ENCODE results near the gene SLC13A5. TPM values are rescaled to one million over a fixed set of nuclear protein-coding genes. Genes with fewer than 3 reads are reported as not detected.
"Not testable (repeated sequence)": the region's sequence is repeated elsewhere in the genome, so short reads cannot be mapped to it uniquely, and the experiment has no call there.

The SLC13A5 gene
- not detected for total RNA-seq

DNA sequence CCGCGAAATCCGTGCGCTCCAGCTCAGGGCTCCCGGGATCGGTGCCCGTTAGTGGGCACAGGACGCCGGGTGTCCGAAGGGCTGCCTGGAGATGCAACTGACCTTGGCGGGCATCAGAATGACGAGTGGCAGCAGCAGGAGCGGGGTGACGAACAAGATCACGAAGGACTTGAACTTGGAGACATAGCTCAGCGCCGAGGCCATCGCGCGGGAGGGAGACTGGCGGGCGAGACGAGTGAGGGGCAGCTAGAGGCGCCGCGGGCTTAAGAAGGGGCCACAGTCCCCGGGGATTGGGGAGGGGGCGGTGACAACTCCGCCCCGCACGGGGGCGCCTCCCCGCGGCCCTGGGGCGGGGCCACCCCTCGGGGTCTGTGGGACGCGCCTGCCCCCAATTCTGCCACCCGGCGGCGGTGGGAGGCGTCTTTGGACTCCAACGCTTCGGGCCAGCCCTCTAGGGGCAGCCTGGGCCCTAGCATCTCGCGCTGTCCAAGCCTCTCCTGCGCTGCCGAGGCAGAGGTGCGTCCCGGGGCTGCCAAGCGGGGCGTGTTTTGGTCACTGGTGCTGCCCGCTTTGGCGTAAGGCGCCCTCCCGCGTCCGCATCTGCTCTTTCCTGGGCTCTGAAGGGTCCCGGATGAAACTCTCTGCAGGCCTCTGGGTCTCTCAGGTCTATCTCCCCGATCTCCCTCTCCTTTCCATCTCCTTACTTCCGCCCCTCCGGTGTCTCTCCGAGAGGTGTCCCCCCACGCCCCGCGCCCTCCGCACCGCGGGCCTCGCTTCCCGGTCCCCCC is at the start of gene SLC13A5:
TSS of gene SLC13A5 (minus strand) at position 240 of the 788 bp plus-strand sequence. CDS start at position 204, 36 bp downstream.
- no peak for DNase-seq

GRCh38 chr17:6761779-6762178 is 48.6 kb upstream of the SLC13A5 start:
- no peak for DNase-seq

- no peak for DNase-seq
Measured at GRCh38 chr17:6757747-6758146, 44.6 kb upstream of the SLC13A5 start.

DNA sequence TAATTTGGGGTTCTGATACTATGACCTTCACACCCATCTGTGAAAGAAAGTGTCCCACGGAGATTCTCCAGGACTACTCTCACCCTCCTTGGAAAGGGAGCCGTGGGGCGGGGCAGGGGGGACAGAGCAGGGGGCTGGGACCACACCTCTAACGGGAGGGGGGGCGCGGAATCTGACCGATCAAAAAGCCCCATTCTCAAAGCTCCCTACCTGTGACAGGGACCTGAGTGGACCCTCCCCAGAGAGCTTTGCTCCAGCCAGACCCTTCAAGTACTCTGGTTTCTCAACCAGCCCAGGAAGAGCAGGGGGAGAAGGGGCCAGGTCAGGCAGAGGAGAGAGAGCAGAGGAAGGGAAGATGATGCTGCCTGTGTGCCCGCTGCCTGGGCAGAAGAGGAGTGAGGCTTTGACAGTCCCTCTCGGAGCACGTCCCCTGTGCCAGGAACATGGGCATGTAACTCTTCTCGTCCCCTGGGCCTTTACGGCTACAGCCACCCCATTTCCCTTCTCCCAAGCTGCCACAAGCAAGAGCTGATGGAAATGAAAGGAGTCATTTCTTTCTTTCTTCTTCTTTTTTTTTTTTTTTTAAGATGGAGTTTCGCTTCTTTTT is 43.4 kb upstream of the SLC13A5 start:
- no peak for DNase-seq

- DNase-seq, result peak; percentile 30
Measured at GRCh38 chr17:6755731-6756184, 42.6 kb upstream of the SLC13A5 start, which contains the start of gene XAF1. XAF1 (plus strand) TSS chr17:6756046; CDS start chr17:6756079, 33 bp downstream.

- no peak for DNase-seq
Measured at GRCh38 chr17:6755281-6755680, 42.1 kb upstream of the SLC13A5 start.

DNA sequence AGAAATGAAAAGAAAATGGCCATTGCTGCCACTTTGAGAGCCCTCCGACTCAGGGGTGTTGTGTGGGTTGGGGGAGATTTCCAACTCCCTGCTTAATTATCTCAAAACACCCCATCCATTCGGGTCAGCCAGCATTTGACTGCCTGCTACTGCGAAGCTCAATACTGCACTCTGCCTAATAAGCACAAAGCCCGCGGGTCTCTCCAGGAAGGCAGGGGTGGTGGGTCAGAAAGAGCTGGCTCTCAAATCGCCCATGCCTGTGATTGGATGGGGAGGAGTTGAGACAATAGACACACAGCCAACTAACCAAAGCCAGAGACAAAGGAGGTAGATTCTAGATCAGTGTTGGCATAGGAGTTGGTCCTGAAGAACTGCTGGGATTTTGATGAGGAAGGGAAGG is 40.4 kb upstream of the SLC13A5 start:
- no peak for DNase-seq

DNA sequence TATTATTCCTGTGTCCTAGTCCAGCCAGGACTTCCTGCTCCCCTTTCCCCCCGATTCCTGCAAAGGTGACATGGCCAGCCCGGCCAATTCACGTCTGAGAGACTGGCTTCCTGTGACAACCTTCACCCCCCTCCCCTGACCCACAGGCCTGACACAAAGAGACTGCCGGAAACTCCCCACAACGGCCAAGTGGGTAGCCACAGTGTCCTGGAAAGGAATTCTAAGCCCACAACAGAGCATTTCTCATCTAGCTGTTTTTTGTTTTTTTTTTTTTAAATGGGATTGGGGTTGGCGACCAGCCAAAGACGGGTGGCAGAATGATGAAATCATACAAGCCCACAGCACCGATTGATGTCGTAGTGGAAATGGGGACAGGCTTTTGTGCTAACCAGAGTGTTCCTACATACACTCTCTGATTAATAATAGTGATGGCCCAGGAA is 39.9 kb upstream of the SLC13A5 start:
- no peak for DNase-seq

DNA sequence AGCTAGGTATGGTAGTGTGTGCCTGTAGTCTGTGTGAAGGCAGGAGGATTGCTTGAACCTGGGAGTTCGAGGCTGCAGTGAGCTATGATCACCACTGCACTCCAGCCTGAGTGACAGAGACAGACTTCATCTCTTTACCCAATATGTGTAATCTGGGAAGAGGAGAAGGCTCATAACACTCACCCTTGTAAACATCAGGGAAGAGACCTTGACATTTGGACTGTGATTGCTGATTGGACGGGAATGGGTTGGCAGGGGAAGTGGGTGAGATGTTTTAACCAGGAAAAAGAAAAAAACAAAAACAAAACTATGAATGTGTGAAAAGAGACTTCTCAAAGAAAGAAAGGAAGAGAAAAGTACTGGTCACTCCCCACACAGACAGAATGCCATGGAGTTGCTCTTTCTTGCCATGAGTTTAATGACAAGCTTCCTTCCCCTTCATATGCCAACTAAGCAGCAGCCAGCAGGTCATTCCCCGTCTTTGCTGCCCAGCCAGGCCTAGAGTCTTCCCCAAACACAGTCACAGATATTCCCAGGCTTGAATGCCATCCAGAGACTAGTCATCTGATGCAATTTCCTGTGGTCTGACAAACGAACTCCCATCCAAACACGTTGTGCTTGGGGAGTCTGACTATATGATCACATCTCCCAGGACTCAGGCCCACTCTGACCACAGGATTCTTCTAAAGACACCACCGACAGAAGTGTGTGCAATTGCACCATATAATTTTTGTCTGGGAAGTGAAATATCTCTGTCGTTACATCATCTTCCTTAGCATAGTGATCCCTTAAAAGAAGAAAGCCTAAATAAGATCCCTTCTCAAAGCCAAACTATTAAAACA is 39.1 kb upstream of the SLC13A5 start:
- no peak for DNase-seq

- DNase-seq, result no peak
Measured at GRCh38 chr17:6749519-6749918, 36.4 kb upstream of the SLC13A5 start.

DNA sequence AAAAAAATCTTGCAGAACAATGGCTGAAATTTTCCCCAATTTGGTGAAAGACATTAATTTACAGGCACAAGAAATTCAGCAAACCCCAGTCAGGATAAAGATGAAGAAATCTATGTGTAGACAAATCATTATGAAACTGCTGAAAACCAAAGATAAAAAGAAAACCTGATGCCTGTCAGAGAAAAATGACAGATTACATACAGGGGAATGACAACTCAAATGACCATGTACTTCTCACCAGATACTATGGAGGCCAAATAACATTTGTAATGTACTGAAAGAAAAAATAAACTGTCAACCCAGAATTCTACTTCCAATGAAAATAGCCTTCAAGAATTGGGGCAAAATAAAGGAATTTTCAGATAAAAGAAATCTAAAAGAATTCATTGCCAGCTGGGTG is 35.4 kb upstream of the SLC13A5 start:
- DNase-seq, result no peak

DNA sequence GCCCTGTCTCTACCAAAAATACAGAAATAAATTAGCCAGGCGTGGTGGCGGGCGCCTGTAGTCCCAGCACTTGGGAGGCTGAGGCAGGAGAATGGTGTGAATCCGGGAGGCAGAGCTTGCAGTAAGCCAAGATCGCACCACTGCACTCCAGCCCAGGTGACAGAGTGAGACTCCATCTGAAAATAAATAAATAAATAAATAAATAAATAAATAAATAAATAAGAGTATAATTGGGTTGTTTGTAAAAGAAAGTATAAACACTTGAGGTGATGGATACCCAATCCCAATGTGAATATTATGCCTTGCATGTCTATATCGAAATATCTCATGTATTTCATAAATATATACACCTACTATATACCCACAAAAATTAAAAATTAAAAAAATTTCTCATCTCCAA is 33.5 kb upstream of the SLC13A5 start:
- not testable (repeated sequence) for DNase-seq

DNA sequence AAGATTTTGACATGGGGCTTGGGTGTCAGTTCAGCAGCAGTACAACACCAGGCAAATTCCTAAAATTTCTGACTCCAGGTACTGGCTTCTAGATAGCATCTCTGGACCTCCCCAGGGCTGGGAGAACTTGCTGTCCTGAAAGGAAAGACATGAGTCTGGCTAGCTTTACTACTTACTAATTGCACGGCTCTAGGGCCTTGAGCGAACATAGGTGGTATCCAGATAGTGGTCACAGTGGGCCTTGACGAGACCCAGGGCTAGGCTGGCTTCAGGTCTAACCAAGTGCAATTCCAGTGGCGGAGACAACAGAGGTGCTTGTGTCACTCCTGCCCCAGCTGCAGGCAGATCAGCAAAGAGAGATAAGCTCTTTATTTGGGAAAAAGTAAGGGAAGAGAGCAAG is 16.4 kb upstream of the SLC13A5 start:
- no peak for DNase-seq

DNA sequence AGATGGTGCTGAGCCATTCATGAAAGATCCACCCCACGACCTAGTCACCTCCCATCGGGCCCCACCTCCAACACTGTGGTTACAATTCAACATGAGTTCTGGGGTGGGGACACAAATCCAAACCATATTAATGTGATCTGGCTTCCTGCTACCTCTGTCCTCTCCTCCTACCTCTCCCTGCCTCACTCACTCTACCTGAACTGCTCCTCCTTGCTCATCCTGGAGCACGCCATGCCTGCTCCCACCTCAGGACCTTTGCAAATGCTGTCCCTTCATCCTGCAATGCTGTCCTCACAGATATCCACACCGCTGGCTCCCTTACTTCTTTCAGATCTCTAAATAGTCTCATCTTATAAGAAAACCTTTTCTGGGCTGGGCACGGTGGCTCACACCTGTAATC is 10.8 kb upstream of the SLC13A5 start:
- no peak for DNase-seq

- no peak for DNase-seq
Measured at GRCh38 chr17:6721744-6722143, 8.6 kb upstream of the SLC13A5 start.

GRCh38 chr17:6716736-6717135 is 3.6 kb upstream of the SLC13A5 start:
- DNase-seq, result no peak

- DNase-seq, result no peak
Measured at GRCh38 chr17:6714315-6714874, 1.2 kb upstream of the SLC13A5 start.

DNA sequence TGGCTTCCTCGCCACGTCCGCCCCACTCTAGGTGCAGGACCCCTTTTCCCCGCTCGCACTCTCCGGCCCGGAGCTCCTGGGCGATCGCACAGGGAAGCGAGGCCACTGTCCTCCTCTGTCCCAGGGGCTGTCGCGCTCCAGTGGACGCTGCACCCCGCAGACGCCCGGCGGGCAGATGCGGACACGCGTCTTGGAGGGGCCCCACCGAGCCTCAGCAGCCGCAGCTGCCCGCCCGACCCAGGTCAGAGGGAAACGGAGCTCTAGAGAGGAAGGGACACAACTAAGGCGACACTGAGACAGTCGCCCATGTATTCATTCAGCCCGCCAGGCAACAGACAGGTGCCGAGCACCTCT is 726 bp upstream of the SLC13A5 start:
- DNase-seq, result no peak

DNA sequence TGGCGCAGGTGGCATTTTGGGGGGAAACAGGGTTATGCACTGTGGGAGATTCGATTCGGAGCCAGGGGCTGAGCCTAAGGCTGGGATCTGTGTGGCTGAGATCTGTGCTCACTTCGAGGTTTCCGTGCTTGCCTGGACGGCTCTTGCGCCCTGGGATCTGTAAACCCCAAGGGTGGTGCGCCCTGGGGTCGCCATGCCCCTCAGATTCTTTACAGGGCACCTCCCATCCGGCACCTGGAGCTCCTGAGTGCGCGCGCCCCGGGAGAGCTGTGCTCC is 377 bp downstream of the SLC13A5 start:
- DNase-seq, result no peak

DNA sequence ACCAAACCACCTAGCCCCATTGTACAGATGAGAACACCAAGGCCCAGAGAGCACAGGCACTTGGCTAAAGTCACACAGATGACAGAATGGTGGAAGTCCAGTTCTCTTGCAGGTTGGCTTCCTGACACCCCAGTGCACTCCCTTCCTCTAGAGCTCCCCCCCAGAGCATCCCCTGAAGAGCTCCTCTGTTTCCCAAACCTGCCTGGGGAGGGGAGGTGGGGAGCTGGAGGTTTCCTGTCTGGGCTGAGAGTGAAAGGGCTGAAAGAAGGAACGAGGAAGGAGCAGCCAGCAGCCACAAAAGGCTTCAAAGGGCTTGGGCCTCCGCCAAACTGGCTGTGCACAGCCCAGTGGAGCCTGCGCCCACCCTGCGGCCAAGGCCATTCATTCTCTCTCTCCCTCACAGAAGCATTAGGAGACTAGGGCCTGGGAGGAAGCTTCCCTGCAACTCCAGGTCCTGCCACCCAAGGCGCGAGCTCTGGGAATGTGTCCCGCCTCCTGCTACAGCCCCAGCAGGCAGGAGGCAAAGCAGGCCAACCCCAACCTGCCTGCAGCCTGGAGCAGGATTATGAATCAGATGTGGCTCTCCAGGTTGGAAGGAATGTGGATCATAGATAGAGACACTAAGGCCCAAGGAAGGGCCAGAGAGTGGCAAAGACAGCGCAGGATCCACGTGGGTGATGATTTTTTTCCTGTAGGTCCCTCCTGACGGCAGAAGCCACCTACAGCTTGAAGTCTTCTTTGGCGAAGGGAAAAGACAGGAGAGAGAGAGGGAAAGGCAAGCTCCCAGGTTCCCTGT is 913 bp downstream of the SLC13A5 start:
- no peak for DNase-seq

DNA sequence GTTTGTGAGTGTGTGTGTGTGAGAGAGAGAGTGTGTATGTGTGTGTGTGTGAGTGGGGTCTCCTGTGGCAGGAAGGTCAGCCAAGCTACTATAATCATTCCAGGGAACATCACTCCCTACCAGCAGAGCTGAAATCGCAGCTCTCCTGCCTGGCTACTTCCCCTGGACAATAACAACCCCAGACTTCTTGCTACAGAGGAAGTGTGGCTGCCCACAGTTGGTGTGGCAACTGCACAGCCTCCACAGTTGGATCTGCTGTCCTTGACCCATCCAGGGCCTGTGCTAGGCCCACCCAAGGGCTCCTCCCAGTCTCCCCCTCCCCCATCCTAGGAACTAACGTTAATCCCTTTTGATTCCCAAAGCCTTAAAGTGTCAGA is 1.5 kb downstream of the SLC13A5 start:
- no peak for DNase-seq

GRCh38 chr17:6711081-6711674 is 2.0 kb downstream of the SLC13A5 start:
- no peak for DNase-seq
